Activated CD4-positive, CD25-positive, alpha-beta regulatory T cell (primary cell): Measurements from ENCODE around the gene ZNF662.

Source experiments
- DNase-seq, 4 experiments: peaks; one replicate each; lab custom pipeline; 2025; lab: John Stamatoyannopoulos, UW

Gene ZNF662

GRCh38 chr3:42936157-42936981 lies 30.4 kb downstream of the ZNF662 start:
- no peak for DNase-seq

- no peak for DNase-seq
Observed at GRCh38 chr3:42937334-42937733, 31.4 kb downstream of the ZNF662 start.

- DNase-seq, result no peak
Observed at GRCh38 chr3:42942693-42943092, 36.8 kb downstream of the ZNF662 start.

GRCh38 chr3:42946050-42946449 lies 40.1 kb downstream of the ZNF662 start:
- DNase-seq, result no peak

- no peak for DNase-seq
Observed at GRCh38 chr3:42957573-42957972, 51.6 kb downstream of the ZNF662 start.

GRCh38 chr3:42960282-42960681 lies 54.3 kb downstream of the ZNF662 start:
- no peak for DNase-seq

GRCh38 chr3:42960786-42961185 lies 54.8 kb downstream of the ZNF662 start:
- no peak for DNase-seq

GRCh38 chr3:42961633-42962032 lies 55.7 kb downstream of the ZNF662 start:
- DNase-seq, result no peak

- no peak for DNase-seq
Observed at GRCh38 chr3:42963269-42963668, 57.3 kb downstream of the ZNF662 start.

- no peak for DNase-seq
Observed at GRCh38 chr3:42964266-42964665, 58.3 kb downstream of the ZNF662 start.
